LNCAP (cell line): ENCODE data around the gene ANKRD44.

Experiments
- CTCF ChIP-seq: fragments of 450-650 bp; IDR thresholded peaks from 2 replicates; pipeline ENCODE4 v1.5.1; 2017; ENCODE audit warnings: mild to moderate bottlenecking

ANKRD44 gene

DNA sequence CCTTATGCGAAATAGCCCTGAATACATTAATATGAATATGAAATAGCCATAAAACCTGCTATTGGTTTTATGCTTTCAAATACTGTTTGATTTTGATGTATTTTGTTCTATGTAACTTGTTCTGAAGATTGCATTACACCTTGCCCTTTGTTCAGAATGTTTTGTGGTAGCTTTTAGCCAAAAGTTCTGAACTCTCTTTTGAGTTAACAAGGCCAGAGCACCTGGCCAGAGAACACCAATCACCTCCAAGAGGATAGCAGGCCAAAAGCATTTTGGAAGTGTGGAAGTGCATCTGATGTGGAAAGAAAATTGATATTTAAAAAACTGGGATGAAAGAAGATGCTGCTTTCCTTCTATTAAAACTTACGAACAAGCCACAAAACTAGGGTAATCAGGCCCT, 297.5 kb downstream of the ANKRD44 start:
- no peak for TF ChIP-seq CTCF

- peak; percentile 73 for TF ChIP-seq CTCF
Measured at GRCh38 chr2:197011801-197012641, 298.6 kb downstream of the ANKRD44 start.

DNA sequence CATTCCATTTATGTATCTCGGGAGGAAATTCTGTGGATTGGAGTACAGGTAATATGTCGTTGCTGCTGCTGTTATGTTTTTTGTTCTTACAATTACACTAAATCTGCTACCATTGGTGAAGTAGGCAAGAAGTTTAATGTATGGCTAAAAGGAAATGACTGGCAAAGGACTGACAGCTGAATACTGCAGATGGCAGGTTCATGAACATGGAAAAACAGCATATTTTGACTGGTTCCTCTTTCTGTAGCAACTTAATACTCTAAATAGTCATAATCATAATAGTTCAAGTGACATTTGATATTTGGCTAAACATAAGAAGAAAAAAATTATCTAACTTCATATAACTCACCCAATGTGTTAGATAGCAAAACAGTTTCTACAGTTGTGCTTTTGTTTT, 299.6 kb downstream of the ANKRD44 start:
- TF ChIP-seq CTCF, result no peak

DNA sequence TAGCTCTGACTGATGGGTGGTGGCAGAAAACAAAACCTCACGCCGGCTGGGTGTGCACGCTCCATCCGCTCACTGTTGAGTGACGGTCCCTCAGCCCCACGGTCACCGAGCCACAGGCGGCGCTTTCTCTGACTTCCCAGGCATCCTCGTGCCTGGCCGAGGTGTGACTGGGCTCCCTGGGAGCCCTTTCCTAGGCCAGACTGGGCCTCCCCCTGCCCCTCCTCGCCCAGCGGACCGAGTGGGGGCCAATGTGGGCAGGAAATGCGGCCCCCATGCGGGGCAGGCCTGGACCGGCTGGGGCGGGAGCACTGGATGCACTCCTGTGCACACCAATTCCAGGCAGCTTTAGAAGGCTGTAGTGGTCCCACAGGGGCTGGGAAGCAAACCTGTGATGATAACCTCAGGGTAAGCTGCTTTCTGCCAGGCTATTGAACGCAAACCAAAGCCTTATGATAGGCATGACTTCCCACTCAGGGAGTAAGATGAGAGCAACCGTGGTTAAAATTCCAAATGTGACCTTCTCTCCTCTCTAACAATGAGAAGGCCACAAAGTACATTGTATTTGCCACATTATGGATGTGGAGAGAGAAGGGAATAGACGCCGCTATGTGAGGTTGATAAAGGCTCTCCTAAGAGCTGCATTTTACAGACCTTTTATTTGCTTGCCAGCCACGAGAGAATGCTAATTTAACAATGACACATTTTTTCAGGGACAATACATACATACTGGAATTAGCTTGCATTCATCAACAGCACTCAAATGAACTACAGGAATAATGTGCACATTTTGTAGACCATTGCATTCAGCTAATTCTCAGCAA, 300.2 kb downstream of the ANKRD44 start:
- TF ChIP-seq CTCF, result no peak

DNA sequence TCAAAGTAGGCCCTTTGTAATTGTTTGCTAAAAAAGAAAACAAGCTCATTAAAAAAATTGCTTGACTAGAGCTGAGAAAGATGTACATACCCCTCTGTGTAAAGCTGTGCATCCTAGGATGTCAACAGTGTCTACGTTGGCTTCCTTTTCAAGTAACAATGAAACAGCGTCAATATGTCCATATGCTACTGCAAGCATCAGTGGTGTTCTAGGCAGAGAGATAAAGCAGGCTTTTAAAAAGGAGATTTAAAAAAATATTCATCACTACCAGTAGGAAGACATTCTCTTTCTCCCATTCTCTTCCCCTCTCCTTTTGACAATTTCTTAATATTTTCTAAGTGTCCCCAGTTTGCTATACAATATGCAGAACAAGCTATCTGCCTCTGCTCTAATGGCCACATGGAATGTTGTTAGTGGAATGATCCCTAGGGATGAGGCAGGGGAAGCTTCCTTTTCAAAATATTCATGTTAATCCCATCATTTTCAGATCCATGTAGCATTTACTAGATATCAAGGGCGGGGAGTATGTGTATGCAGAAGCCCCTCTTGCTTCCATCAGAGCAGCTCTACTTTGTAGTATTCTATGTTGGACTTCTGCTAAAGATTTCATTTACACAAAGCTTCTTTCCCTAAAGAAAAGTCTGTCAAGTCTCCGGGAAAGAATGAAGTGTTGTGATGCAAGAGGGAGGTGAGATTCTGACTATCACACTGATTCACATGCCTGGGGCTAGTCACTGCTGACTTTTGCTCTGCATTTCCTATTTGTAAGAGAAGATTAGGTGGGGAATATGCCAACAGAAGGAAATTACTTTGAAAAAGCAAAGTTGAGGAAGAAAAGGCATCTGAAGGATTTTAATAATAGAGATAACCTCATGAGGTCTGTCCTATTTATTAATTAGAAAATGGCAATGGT, 302.6 kb downstream of the ANKRD44 start:
- TF ChIP-seq CTCF, result no peak

DNA sequence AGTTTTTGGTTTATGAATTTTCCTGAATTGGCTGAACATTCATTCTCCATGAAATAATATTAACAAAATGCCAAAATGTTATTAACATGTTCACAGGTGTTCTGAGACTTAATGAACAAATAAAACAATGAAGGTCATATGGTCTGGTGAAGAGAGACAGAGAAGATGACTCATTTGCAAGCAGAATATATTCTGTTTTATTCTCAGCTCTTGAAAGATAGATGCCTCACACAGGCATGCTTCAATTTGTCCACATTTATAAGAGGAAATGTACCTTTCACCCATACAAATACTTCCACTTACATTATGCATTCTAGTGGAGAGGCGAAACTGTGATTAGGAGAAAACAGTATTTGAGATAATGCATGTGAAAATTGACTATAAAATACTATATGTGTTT, 308.7 kb downstream of the ANKRD44 start:
- TF ChIP-seq CTCF, result no peak

GRCh38 chr2:196995757-196996314, 314.7 kb downstream of the ANKRD44 start:
- no peak for TF ChIP-seq CTCF
